Pancreas (tissue), 10 donors: ENCODE results near the gene SH3YL1. TPM values are rescaled to one million over a fixed set of nuclear protein-coding genes. Genes with fewer than 3 reads are reported as not detected.

Source experiments
- ATAC-seq, 4 donors: fragments of 200-7000 bp; cut with Tn5 transposase; one replicate each; pipeline versions ENCODE4 v1.8.0 to v1.9.1; 2020; ENCODE audit warnings: mild to moderate bottlenecking in 4 of 4, moderate library complexity in 4 of 4
- DNase-seq, 6 donors: peaks; one replicate each; pipeline ENCODE4 v3.0.0-alpha.2; 2020
- FAIRE-seq: peaks from 2 replicates; lab custom pipeline; 2012; peaks lifted over from hg19 to GRCh38; lab: Jason Lieb, UNC
- H3K27ac ChIP-seq, 4 donors: fragments of 200-600 bp; sonication (generic); 1 replicate in 3 of 4; 2 replicates in 1 of 4; pipeline versions ENCODE4 v1.5.0 to v1.8.0; 2020
- H3K27me3 ChIP-seq, 4 donors: fragments of 200-600 bp; one replicate each; pipeline ENCODE4 v1.8.0; 2021
- H3K36me3 ChIP-seq, 3 donors: fragments of 200-600 bp; sonication (generic) in 1 of 3; one replicate each; pipeline versions ENCODE4 v1.5.0 to v1.8.0; 2020 to 2021
- H3K4me1 ChIP-seq, 3 donors: fragments of 200-600 bp; one replicate each; pipeline ENCODE4 v1.8.0; 2021
- H3K4me3 ChIP-seq, 4 donors: fragments of 200-600 bp; sonication (generic) in 2 of 4; one replicate each; pipeline versions ENCODE4 v1.5.0 to v1.8.0; 2020 to 2021
- H3K9me3 ChIP-seq, 4 donors: fragments of 200-600 bp; one replicate each; pipeline ENCODE4 v1.8.0; 2021
- CTCF ChIP-seq, 4 donors: fragments of 200-600 bp; sonication (generic) in 3 of 4; IDR thresholded peaks; one replicate each; pipeline versions ENCODE4 v1.5.0 to v1.8.0; 2021; ENCODE audit warnings: antibody characterized with exemption in 4 of 4
- WGBS, 2 donors: extraction: QIAGEN DNeasy Blood & Tissue Kit; methylation state at CpG; one replicate each; pipeline ENCODE4 v1.1.7; 2013; 5-methylcytosine and 5-hydroxymethylcytosine counted together
- intact Hi-C, 3 donors: fragments of 100-400 bp; cut with DNase I; formaldehyde crosslinking; loops; one replicate each; pipeline versions ENCODE4 v1.11.1 to v1.14.2; 2022
- polyA plus RNA-seq, 2 donors: library from polyadenylated mRNA; stranded (reverse); fragments of 200-250 nt; gene quantifications; one replicate each; pipeline ENCODE4 v1.2.3, GENCODE V29; 2013
- total RNA-seq, 6 donors: library from RNA; stranded (reverse); fragmentation: NEBNext Ultra II Directional in 4 of 6; extraction: Animal tissue kit (Norgen Biotek cat#: 25700) in 4 of 6; gene quantifications; one replicate each; pipeline versions ENCODE4 v1.2.1 to v1.2.4, GENCODE V29; 2021 to 2023
- donor health status: healthy with polysubstance abuse.
- donor health status: DM: no; HTN: no; CAD: no; lungs with moderate emphysema.
- donor health status: DM: no; HTN: no; CAD: no.
- donor health status: control.
- donor health status: control.
- donor health status: Bipolar disorder and iron deficiency.
- donor health status: DM: yes; HTN: yes; CAD: no.
- donor health status: DM: no; HTN: no; CAD: no.
- donor health status: DM: no; HTN: no; CAD: no.
- donor health status: DM: yes; HTN: yes; CAD: no.

The SH3YL1 gene
- total and polyA plus RNA-seq, 8 donors = 63.7 to 162 (median 119) TPM

- no peak for TF ChIP-seq CTCF (IDR thresholded peaks at IDR 0.05)
- H3K4me1 ChIP-seq = peaks cover 8 to 11% (median 11%) of the 10 kb centered on the region in 3 donors
- peak in 1 of 4 donors; percentile 42 for ATAC-seq
- no peak overlapping the region for H3K4me3 ChIP-seq
- no peak overlapping the region for H3K27ac ChIP-seq
- peaks cover 0 to 13% (median 4%) of the 10 kb centered on the region in 3 donors for H3K36me3 ChIP-seq
- FAIRE-seq = no peak
- no peaks in the 10 kb centered on the region for H3K27me3 ChIP-seq
- 28 to 30% methylated on average over 3 of the region's 3 CpGs for WGBS, 2 donors
- no peaks in the 10 kb centered on the region for H3K9me3 ChIP-seq
- intact Hi-C loops = no loop called here
- DNase-seq = no peak
These were observed 7.7 kb downstream of the SH3YL1 start for GRCh38 chr2:256094-256493.

- no peaks in the 10 kb centered on the region for H3K27me3 ChIP-seq
- ATAC-seq (no peak), FAIRE-seq (no peak), DNase-seq (no peak)
- H3K4me3 ChIP-seq = no peak overlapping the region
- 92 to 100% methylated on average over 2 of the region's 2 CpGs for WGBS, 2 donors
- intact Hi-C loops = no loop called here
- H3K4me1 ChIP-seq = peaks cover 0 to 5% (median 2%) of the 10 kb centered on the region in 3 donors
- H3K36me3 ChIP-seq = peaks cover 0 to 19% (median 5%) of the 10 kb centered on the region in 3 donors
- no peaks in the 10 kb centered on the region for H3K9me3 ChIP-seq
- no peak overlapping the region for H3K27ac ChIP-seq
- no peak for TF ChIP-seq CTCF (IDR thresholded peaks at IDR 0.05)
These were observed 8.6 kb downstream of the SH3YL1 start for GRCh38 chr2:255195-255594.

GRCh38 chr2:254241-254640, 9.6 kb downstream of the SH3YL1 start:
- H3K4me1 ChIP-seq = peaks cover 0 to 5% (median 0%) of the 10 kb centered on the region in 3 donors

GRCh38 chr2:253202-253638, 10.6 kb downstream of the SH3YL1 start:
- ATAC-seq (no peak), FAIRE-seq (no peak), DNase-seq (no peak)
- TF ChIP-seq CTCF (IDR thresholded peaks at IDR 0.05) = no peak
- H3K9me3 ChIP-seq = no peaks in the 10 kb centered on the region
- WGBS, 2 donors = 90 to 92% methylated on average over 8 of the region's 8 CpGs
- peaks cover 0 to 19% (median 5%) of the 10 kb centered on the region in 3 donors for H3K36me3 ChIP-seq
- intact Hi-C loops = no loop called here
- H3K4me3 ChIP-seq = no peak overlapping the region
- no peak overlapping the region for H3K27ac ChIP-seq
- H3K4me1 ChIP-seq = peaks cover 0 to 5% (median 0%) of the 10 kb centered on the region in 3 donors
- no peaks in the 10 kb centered on the region for H3K27me3 ChIP-seq

More at GRCh38 chr2:254241-254640, 9.6 kb downstream of the SH3YL1 start:
- intact Hi-C loops = no loop called here
- TF ChIP-seq CTCF (IDR thresholded peaks at IDR 0.05) = no peak
- WGBS, 2 donors = 87 to 94% methylated on average over 7 of the region's 7 CpGs
- Histone ChIP-seq H3K9me3 (no peaks in the 10 kb centered on the region), H3K36me3 (peaks cover 0 to 19% (median 5%) of the 10 kb centered on the region in 3 donors), H3K27me3 (no peaks in the 10 kb centered on the region), H3K27ac (no peak overlapping the region), H3K4me3 (no peak overlapping the region)
- no peak for FAIRE-seq
- no peak for DNase-seq
- ATAC-seq = no peak

- no peak for DNase-seq
- intact Hi-C loops = no loop called here
- Histone ChIP-seq H3K4me1 (peaks cover 0 to 5% (median 0%) of the 10 kb centered on the region in 3 donors), H3K9me3 (no peaks in the 10 kb centered on the region), H3K36me3 (peaks cover 0 to 19% (median 5%) of the 10 kb centered on the region in 3 donors), H3K27me3 (no peaks in the 10 kb centered on the region), H3K27ac (no peak overlapping the region), H3K4me3 (no peak overlapping the region)
- ATAC-seq = no peak
- FAIRE-seq = no peak
- WGBS, 2 donors = 92 to 94% methylated on average over 6 of the region's 6 CpGs
- no peak for TF ChIP-seq CTCF (IDR thresholded peaks at IDR 0.05)
These were observed 11.7 kb downstream of the SH3YL1 start for GRCh38 chr2:252001-252602.
